SK-N-SH treated with all-trans-retinoic acid at 6 μM for 48 hours (cell line): ENCODE results near the gene DIP2C.

Source experiments
- ARNTL ChIP-seq: fragments of 450-650 bp; formaldehyde crosslinking; IDR thresholded peaks from 2 replicates; pipeline ENCODE4 v1.5.0; 2020; ENCODE audit warnings: low read depth, mild to moderate bottlenecking, moderate library complexity, borderline replicate concordance
- BACH2 ChIP-seq: fragments of 250-450 bp; sonication (Bioruptor Pico); IDR thresholded peaks from 2 replicates; pipeline ENCODE4 v1.9.0; 2021; ENCODE audit warnings: mild to moderate bottlenecking, borderline replicate concordance
- TSHZ2 ChIP-seq: fragments of 250-450 bp; sonication (Bioruptor Pico); IDR thresholded peaks from 2 replicates; pipeline ENCODE4 v1.5.0; 2020; ENCODE audit warnings: mild to moderate bottlenecking, moderate library complexity
- ZC3H10 ChIP-seq: fragments of 250-450 bp; sonication (Bioruptor Pico); IDR thresholded peaks from 2 replicates; pipeline ENCODE4 v1.5.1; 2021; ENCODE audit warnings: mild to moderate bottlenecking, moderate library complexity

- no peak for TF ChIP-seq ZC3H10 (CRISPR knock-in tag)
- TF ChIP-seq ARNTL (CRISPR knock-in tag) = no peak
- no peak for TF ChIP-seq TSHZ2 (CRISPR knock-in tag)
- TF ChIP-seq BACH2 = no peak
Measured at GRCh38 chr10:301536-301935, 387.9 kb downstream of the DIP2C start.
